Panc1 (cell line): ENCODE data around the gene INO80. TPM values are rescaled to one million over a fixed set of nuclear protein-coding genes. Genes with fewer than 3 reads are reported as not detected.

ENCODE experiments used
- ATAC-seq: fragments of 200-7000 bp; cut with Tn5 transposase; 2 replicates; pipeline ENCODE4 v1.9.1; 2020; ENCODE audit warnings: mild to moderate bottlenecking, moderate library complexity
- BruUV-seq: library from RNA; stranded (reverse); fragments of 400-500 nt; replicated peaks from 2 replicates; lab custom pipeline; 2021; lab: Mats Ljungman, UMichigan
- CTCF ChIA-PET: fragments of 300-600 bp; sonication (Branson Sonifier 250); formaldehyde crosslinking; loops from one replicate; lab custom pipeline; 2022; ENCODE audit warnings: antibody characterized with exemption; lab: Charles Lee
- POLR2A ChIA-PET: fragments of 300-600 bp; sonication (Branson Sonifier 250); formaldehyde crosslinking; loops from one replicate; lab custom pipeline; 2022; ENCODE audit warnings: antibody characterized with exemption; lab: Charles Lee
- DNase-seq: peaks from one replicate; pipeline ENCODE4 v3.0.0-alpha.2; 2010; ENCODE audit warnings: low read depth, low spot score
- H3K27ac ChIP-seq: 2 replicates; pipeline ENCODE4 v1.5.1; 2011; ENCODE audit warnings: mild to moderate bottlenecking, low read length, inconsistent platforms
- H3K27me3 ChIP-seq: fragments of 200-500 bp; sonication (Bioruptor generic); 2 replicates; pipeline ENCODE4 v1.6.0; 2014; ENCODE audit warnings: low read length, inconsistent platforms; ENCODE audit not compliant: control insufficient read depth, insufficient read depth
- H3K36me3 ChIP-seq: fragments of 200-500 bp; sonication (Bioruptor generic); 2 replicates; pipeline ENCODE4 v1.5.1; 2014; ENCODE audit warnings: inconsistent platforms, mild to moderate bottlenecking, low read length, moderate library complexity; ENCODE audit not compliant: control insufficient read depth, insufficient read depth
- H3K4me1 ChIP-seq: 2 replicates; pipeline ENCODE4 v1.5.1; 2011; ENCODE audit warnings: inconsistent platforms, mild to moderate bottlenecking, low read length, moderate library complexity; ENCODE audit not compliant: control insufficient read depth, insufficient read depth
- H3K4me3 ChIP-seq, 2 experiments: 2 replicates each; pipeline ENCODE4 v1.5.1; 2011 to 2012; ENCODE audit warnings: low read depth in 2 of 2, low read length in 2 of 2, mild to moderate bottlenecking in 2 of 2, inconsistent platforms in 1 of 2, moderate library complexity in 1 of 2
- H3K9me3 ChIP-seq: fragments of 200-500 bp; sonication (Bioruptor generic); 2 replicates; pipeline ENCODE4 v1.5.1; 2014; ENCODE audit warnings: low read depth, mild to moderate bottlenecking, inconsistent platforms, low read length, moderate library complexity; ENCODE audit not compliant: control insufficient read depth, insufficient read depth
- POLR2AphosphoS5 ChIP-seq: IDR thresholded peaks from 2 replicates; pipeline ENCODE4 v1.6.1; 2012; ENCODE audit warnings: mild to moderate bottlenecking, low read depth, low read length, moderate library complexity
- SIN3A ChIP-seq: IDR thresholded peaks from 2 replicates; pipeline ENCODE4 v1.6.1; 2012; ENCODE audit warnings: low read depth, mild to moderate bottlenecking, low read length, moderate library complexity, borderline replicate concordance; ENCODE audit not compliant: insufficient read depth
- TCF7L2 ChIP-seq: IDR thresholded peaks from 2 replicates; pipeline ENCODE4 v1.6.1; 2011; ENCODE audit warnings: mild to moderate bottlenecking, low read depth, low read length, inconsistent platforms
- in situ Hi-C: cut with HindIII; loops from 2 replicates; pipeline ENCODE4 v1.10.0; 2016; ENCODE audit warnings: low sequenced_read_pairs, low pct_unique_long_range_greater_than_20kb
- intact Hi-C: fragments of 100-400 bp; cut with micrococcal nuclease; formaldehyde crosslinking; loops from one replicate; pipeline ENCODE4 v1.10.0; 2022; ENCODE audit not compliant: unreplicated experiment
- total RNA-seq: library from RNA; stranded (reverse); gene quantifications from one replicate; pipeline ENCODE4 v1.2.1, GENCODE V29; 2021; ENCODE audit not compliant: unreplicated experiment
- TF ChIP-seq, protein P1 (sequence below): fragments of 450-650 bp; IDR thresholded peaks from 2 replicates; pipeline ENCODE4 v1.5.1; 2017; ENCODE audit warnings: mild to moderate bottlenecking
- TF ChIP-seq, protein P2 (sequence below), 2 experiments: IDR thresholded peaks; 2 replicates each; pipeline ENCODE4 v1.6.1; 2011 to 2012; ENCODE audit warnings: low read depth in 2 of 2, control low read depth in 1 of 2, low read length in 1 of 2, mild to moderate bottlenecking in 1 of 2, moderate library complexity in 1 of 2; ENCODE audit not compliant: insufficient read depth in 1 of 2

The INO80 gene
- total RNA-seq, 1 experiment from 2014 or later = 26.2 TPM

DNA sequence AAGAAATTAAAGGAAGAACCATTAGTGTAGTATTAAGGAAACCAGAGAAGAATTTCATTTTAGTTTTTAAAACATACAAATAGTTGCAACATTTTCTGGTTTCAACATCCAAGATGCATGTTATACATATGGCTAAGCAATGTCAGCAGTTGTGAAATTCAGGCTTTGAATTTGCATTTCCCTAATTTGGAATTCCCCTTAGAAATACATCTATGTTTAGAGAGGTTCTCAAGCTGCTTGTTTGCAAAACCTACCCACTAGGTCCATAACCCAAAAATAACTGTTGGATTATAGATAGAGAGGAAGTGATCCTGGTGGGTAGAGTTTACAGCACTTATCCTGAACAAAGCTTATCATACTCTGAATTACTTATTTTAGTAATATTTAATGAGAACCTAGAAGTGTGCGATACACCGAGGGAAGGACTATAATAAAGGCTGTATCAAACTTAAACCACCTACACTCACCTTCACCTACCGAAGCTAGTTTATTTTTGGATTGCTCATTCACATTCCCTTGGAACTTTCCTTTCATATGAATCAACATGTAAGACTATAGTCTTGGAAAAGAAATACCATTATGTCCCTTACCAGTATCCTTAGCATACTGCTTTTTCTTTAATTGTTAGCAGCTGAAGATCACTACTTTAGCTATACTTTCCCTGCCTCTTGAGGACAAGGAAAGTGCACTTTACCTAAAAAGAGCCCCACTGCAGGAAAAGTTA, 102.2 kb downstream of the INO80 start:
- Histone ChIP-seq H3K4me3 (no peak overlapping the region), H3K36me3 (peaks cover 26% of the 10 kb centered on the region), H3K4me1 (no peaks in the 10 kb centered on the region), H3K27me3 (no peaks in the 10 kb centered on the region), H3K9me3 (no peaks in the 10 kb centered on the region), H3K27ac (no peak overlapping the region)
- in situ Hi-C loops = no loop called here
- ATAC-seq (no peak), DNase-seq (no peak)
- intact Hi-C loops = no loop called here
- BruUV-seq = no TSS peak
- POLR2A ChIA-PET = no interaction called here
- no peak for TF ChIP-seq SIN3A
- no peak for TF ChIP-seq POLR2AphosphoS5
- TF ChIP-seq, protein P1, sequence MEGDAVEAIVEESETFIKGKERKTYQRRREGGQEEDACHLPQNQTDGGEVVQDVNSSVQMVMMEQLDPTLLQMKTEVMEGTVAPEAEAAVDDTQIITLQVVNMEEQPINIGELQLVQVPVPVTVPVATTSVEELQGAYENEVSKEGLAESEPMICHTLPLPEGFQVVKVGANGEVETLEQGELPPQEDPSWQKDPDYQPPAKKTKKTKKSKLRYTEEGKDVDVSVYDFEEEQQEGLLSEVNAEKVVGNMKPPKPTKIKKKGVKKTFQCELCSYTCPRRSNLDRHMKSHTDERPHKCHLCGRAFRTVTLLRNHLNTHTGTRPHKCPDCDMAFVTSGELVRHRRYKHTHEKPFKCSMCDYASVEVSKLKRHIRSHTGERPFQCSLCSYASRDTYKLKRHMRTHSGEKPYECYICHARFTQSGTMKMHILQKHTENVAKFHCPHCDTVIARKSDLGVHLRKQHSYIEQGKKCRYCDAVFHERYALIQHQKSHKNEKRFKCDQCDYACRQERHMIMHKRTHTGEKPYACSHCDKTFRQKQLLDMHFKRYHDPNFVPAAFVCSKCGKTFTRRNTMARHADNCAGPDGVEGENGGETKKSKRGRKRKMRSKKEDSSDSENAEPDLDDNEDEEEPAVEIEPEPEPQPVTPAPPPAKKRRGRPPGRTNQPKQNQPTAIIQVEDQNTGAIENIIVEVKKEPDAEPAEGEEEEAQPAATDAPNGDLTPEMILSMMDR = no peak
- TF ChIP-seq, protein P2, sequence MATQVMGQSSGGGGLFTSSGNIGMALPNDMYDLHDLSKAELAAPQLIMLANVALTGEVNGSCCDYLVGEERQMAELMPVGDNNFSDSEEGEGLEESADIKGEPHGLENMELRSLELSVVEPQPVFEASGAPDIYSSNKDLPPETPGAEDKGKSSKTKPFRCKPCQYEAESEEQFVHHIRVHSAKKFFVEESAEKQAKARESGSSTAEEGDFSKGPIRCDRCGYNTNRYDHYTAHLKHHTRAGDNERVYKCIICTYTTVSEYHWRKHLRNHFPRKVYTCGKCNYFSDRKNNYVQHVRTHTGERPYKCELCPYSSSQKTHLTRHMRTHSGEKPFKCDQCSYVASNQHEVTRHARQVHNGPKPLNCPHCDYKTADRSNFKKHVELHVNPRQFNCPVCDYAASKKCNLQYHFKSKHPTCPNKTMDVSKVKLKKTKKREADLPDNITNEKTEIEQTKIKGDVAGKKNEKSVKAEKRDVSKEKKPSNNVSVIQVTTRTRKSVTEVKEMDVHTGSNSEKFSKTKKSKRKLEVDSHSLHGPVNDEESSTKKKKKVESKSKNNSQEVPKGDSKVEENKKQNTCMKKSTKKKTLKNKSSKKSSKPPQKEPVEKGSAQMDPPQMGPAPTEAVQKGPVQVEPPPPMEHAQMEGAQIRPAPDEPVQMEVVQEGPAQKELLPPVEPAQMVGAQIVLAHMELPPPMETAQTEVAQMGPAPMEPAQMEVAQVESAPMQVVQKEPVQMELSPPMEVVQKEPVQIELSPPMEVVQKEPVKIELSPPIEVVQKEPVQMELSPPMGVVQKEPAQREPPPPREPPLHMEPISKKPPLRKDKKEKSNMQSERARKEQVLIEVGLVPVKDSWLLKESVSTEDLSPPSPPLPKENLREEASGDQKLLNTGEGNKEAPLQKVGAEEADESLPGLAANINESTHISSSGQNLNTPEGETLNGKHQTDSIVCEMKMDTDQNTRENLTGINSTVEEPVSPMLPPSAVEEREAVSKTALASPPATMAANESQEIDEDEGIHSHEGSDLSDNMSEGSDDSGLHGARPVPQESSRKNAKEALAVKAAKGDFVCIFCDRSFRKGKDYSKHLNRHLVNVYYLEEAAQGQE (IDR thresholded peaks at IDR 0.05; ENCODE audit: insufficient read depth in 1 of 2, low read depth in 2 of 2, low read length in 1 of 2) = no peak
- no peak for TF ChIP-seq TCF7L2
- CTCF ChIA-PET = no interaction called here

DNA sequence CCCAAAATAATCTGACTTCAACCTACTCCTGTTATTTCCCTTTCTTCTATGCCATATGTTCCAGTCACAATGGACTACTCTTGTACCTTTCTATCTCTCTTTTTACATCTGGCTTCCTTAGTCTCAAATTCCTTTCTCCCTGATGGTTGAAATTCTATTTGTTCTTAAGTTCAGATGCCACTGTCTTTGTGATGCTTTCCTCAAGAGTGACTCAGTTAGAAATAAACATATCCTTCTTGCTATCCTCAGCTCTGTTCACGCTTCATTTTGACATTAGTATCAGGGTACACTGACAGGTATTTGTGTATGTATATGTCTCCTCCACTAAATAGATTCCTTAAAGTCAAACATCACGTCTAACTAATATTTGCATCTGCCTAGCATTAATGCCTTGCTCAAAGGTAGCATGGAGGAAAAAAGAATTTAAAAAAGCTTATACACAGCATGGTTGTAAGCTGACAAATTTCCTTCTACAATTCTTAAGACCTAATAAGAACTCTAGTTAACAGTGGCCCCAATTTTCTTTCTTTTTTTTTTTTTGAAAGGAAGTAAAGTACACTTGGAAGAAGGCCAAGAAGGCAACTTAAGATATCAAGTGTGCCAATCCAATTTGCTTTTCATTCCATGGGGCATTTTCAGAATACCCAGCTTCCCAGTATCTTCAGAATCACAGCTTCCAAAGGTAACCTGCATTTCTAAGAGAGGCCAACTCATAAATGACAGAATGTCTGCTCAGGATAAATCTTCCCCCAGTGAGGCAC, 104.8 kb downstream of the INO80 start:
- in situ Hi-C loops (no loop called here), intact Hi-C loops (no loop called here)
- no peak for DNase-seq
- peaks cover 14% of the 10 kb centered on the region; the same call in 1 of the 2 replicates for H3K36me3 ChIP-seq
- no TSS peak for BruUV-seq
- no peaks in the 10 kb centered on the region for H3K27me3 ChIP-seq
- H3K4me3 ChIP-seq = no peak overlapping the region
- H3K27ac ChIP-seq = no peak overlapping the region
- ATAC-seq = no peak
- no peak for TF ChIP-seq TCF7L2
- TF ChIP-seq, protein P2 (IDR thresholded peaks at IDR 0.05; ENCODE audit: insufficient read depth in 1 of 2, low read depth in 2 of 2, low read length in 1 of 2) = no peak
- TF ChIP-seq, protein P1 = no peak
- TF ChIP-seq SIN3A = no peak
- TF ChIP-seq POLR2AphosphoS5 = no peak
- no peaks in the 10 kb centered on the region for H3K9me3 ChIP-seq
- H3K4me1 ChIP-seq = no peaks in the 10 kb centered on the region
- ChIA-PET POLR2A (interaction anchor here (0.7 kb wide), 1 partner anchor 49 kb away, joined by 5 read pairs; no protein-coding TSS in a partner anchor), CTCF (no interaction called here)
